Testis (tissue), 2 donors: Measurements from ENCODE around the gene SNN.

Experiments
- POLR2A ChIP-seq: fragments of 450-650 bp; IDR thresholded peaks from one replicate; pipeline ENCODE4 v1.6.1; 2017; ENCODE audit warnings: antibody characterized with exemption, mild to moderate bottlenecking, moderate library complexity
- TF ChIP-seq, protein P1 (sequence below), 3 experiments: fragments of 450-650 bp in 2 of 3; fragments of 200-600 bp in 1 of 3; sonication (generic) in 1 of 3; IDR thresholded peaks; one replicate each; pipeline ENCODE4 v1.5.1; 2016 to 2019; ENCODE audit warnings: antibody characterized with exemption in 3 of 3, mild to moderate bottlenecking in 2 of 3, moderate library complexity in 1 of 3

DNA sequence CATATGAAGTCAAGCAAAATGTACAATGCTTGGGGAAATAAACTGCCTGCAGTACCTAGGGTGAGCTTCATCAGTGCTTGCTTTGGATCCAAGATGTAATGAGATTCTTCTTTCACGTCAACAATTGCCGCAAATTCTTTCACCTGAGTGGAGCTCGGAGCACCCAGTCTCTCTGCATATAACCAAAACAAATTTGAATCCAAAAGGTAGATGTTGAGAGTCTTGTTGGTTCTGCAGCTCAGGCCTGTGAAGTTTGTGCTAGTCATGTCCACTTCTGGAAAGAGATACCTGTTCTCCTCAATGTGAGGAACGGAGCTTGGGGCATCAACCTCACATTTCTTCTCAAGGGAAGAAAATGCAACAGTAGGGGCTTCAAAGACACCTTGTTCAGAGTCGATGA lies 23.0 kb downstream of the SNN start:
- TF ChIP-seq, protein P1, sequence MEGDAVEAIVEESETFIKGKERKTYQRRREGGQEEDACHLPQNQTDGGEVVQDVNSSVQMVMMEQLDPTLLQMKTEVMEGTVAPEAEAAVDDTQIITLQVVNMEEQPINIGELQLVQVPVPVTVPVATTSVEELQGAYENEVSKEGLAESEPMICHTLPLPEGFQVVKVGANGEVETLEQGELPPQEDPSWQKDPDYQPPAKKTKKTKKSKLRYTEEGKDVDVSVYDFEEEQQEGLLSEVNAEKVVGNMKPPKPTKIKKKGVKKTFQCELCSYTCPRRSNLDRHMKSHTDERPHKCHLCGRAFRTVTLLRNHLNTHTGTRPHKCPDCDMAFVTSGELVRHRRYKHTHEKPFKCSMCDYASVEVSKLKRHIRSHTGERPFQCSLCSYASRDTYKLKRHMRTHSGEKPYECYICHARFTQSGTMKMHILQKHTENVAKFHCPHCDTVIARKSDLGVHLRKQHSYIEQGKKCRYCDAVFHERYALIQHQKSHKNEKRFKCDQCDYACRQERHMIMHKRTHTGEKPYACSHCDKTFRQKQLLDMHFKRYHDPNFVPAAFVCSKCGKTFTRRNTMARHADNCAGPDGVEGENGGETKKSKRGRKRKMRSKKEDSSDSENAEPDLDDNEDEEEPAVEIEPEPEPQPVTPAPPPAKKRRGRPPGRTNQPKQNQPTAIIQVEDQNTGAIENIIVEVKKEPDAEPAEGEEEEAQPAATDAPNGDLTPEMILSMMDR (IDR thresholded peaks at IDR 0.05) = no peak
- TF ChIP-seq POLR2A = no peak
